Fibroblast of skin of back (primary cell): ENCODE measurements around the gene TCF12. TPM values are rescaled to one million over a fixed set of nuclear protein-coding genes. Genes with fewer than 3 reads are reported as not detected.

Experiments used
- DNase-seq: peaks from one replicate; pipeline ENCODE4 v3.0.0-alpha.2; 2013
- polyA plus RNA-seq, 2 experiments: library from polyadenylated mRNA; unstranded; fragments of 120-200 nt; gene quantifications; one replicate each; pipeline ENCODE4 v1.2.1, GENCODE V29; 2013; ENCODE audit not compliant: insufficient read length in 2 of 2

Gene TCF12
- polyA plus RNA-seq (2013, experiment 1 of 2; ENCODE audit: insufficient read length), result 46.4 TPM
- 46.6 TPM for polyA plus RNA-seq (2013, experiment 2 of 2; ENCODE audit: insufficient read length)

DNA sequence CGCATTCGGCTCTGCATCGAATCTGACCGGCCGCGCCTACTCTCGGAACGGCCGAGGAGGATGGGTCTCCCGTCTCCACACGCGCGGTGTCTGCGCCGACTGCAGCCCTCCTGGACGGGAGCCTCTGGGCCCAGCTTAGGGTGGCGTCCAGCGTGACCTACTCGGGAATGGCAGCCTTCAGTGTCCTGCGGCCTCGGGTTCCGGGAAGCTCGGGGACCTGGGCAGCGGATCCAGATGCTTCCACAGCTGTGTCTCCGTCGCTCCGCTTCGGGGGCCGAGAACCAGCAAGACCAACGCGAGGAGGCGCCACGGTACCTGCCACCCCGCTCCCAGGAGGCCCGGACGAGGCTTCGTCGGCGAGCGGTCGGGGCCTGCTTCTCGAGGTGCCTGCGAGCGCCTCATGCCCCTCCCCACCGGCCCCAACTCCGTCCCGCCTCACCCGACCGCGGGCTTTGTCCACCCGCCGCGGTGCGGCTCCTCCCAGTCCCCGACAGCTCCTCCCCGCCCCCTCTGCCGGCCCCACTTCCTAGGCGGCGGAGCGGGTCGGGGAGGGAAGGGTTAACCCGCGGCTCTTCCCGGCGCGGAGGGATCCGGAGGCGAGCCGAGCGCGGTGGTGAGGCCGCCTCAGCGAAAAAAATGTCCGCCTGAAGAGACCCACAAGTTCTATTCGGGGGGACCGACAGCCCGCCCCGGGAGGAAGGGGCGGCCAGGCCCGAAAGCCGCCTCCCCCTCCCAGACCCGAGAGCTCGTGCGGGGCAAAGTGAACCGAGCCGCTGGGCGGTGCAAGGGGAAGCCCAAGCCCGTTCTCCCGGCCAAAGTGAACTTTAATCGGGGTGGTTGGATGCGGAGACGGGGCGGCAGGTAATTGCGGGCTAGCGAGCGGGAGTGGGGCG, at the start of gene TCF12:
Gene TCF12, plus strand, starts transcription at position 599 of the 893 bp plus-strand sequence. CDS start 1,270 bp downstream, outside the sequence.
- peak; percentile 96 for DNase-seq

DNA sequence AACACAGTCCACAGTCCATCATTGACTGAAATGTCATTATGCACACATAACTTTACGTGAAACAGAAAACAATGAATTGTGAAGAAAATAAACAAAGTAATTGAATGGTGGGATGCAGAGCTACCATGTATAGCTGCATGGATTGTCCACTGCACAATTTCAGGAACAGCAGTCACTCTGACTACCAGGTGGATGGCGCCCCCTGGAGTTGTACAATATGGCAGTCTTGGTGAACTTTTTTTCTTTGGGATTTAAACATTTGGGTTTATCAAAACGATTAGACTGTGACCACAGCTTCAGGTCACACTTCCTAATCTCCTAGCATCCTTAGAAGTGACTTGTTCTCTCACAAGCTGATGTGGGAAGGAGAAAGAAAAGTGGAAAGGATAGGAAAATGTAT, 48.9 kb upstream of the TCF12 start:
- DNase-seq, result peak; percentile 30

GRCh38 chr15:56871185-56871584, 47.3 kb upstream of the TCF12 start:
- peak; percentile 83 for DNase-seq

DNA sequence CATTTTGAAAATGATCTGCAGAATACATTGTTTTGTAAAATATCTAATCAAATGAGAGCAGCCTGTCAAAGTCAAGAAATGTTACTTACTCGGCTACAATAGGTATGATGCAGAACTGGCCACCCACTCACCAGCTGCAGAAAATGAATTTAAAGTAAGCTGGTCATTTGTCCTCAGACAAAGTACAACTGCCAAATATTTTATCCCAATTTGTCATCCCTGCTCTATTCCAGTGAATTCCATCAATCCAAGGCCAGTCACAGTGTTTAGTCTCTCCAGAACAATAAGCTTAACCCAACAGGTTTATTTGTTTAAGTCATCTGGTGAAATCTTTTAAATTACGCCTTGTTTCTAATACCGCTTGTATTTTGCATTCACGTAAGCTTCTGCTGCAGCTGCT, 46.6 kb upstream of the TCF12 start:
- no peak for DNase-seq

DNA sequence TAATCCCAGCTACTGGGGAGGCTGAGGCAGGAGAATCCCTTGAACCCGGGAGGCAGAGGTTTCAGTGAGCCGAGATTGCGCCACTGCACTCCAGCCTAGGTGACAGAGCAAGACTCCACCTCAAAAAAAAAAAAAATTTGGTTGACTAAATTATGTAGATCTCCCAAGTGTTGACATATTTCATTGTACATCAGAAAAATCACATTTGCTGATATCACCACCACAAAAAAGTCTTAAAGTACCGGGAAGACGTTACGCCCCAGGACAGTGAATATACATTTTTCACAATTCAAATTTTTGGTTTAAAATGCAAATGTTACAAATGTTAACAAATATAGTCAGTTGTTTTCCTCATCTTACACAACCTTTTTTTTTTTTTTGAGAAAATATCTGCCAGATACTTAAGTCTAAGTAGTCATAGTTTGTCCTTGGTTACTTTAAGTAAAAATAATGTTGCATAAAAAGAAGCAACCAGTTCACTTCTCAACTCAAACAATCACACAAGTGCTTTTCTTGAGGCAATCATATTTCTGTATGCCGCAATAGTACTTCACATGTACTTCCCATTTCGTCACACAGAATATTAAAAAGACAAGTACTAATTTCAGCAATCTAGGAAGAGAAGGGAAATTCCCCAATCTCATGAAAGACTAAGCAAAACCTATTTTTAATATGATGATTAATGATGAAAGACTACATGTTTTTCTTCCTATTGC, 41.0 kb upstream of the TCF12 start:
- DNase-seq, result no peak

- no peak for DNase-seq
These were observed 38.9 kb upstream of the TCF12 start for GRCh38 chr15:56879502-56879901.

- DNase-seq, result no peak
These were observed 35.4 kb upstream of the TCF12 start for GRCh38 chr15:56883088-56883487.

GRCh38 chr15:56886363-56886931, 32.0 kb upstream of the TCF12 start:
- DNase-seq, result no peak

DNA sequence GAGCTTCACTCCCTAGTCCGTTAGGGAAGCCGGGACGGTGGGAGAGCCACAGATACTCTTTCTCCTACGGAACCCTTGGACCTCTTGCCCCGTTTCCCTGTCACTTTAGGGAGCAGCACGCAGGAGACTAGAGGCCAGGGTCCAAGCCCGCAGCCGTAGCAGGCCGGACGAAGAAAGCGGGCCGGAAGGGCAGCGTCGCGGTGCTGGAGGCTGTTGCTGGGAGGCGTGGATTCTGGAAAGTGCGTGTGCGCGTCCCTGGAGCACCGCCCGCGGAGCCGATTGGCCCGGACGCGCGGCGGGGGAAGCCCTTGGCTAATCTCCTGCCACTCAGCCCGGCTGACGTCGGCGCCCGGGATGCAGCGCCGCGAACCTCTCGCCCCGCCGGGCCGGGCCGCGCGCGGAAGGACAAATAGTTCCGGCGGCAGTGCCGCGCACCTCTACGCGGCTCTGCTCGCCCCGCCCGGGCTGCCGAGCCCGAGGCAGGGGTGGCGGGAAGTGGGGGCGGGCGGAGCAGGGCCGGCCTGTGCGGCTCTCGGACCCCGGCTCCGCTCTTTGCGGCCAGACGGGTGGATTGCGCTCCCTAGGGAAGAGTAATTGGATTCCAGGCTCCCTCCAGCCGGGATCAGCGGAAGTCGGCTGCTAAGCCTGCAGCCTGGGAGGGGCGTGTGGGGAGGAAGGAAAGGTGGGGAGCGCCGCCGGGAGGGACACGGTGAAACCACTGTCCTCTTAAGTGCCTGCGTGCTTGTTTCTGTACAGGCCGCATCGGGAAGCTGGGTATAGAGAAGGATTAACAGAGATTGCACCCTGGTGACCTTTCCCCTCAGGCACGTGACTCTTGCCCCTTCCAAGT, 31.3 kb upstream of the TCF12 start:
- peak; percentile 96 for DNase-seq

DNA sequence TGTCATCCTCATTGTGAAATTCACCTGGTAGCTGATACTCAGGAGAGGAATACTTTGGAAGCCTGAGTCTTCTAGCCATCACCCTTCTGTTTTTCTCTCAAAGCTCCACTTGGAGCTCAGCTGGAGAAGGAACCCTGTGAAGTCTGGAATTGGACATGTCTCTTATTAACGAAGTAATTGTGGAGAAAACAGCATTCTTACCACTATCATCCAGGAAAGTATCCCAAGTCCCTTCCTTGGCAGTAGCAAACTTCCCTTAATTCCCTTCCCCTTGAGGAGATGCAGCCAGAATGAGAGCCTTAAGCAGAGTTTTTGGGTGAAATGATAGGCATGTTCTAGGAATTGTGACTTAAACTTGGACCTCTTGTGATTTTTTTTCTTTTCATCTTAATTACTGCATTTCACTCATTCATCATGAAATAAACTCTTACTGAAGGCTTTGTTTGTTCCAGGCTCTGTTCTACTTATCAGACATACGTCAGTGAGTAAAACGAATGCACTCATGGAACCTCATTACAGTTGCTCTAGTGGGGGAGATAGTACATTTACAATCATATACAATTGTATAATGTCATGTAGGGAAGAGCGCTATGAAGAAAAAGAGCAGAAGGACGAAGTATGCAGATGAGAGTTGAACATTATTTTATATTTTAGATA, 30.5 kb upstream of the TCF12 start:
- DNase-seq, result no peak

DNA sequence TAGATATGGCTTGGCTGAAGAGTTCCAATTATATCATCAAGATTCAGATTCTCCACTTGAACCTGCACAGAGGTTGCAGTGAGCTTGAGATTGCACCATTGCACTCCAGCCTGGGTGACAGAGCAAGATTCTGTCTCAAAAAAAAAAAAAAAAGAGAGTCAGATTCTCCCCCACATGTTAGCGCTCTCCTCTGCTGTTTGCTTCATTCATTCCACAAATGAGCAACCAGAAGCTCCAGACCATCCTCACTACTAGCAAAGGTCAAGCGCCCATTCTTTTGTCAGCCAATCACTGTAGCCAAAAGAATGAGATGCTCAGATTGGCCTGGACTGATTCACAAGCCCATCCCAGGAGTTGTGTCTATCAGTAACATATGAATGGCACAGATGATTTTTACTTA, 28.4 kb upstream of the TCF12 start:
- no peak for DNase-seq

- DNase-seq, result no peak
These were observed 26.5 kb upstream of the TCF12 start for GRCh38 chr15:56891852-56892440.

DNA sequence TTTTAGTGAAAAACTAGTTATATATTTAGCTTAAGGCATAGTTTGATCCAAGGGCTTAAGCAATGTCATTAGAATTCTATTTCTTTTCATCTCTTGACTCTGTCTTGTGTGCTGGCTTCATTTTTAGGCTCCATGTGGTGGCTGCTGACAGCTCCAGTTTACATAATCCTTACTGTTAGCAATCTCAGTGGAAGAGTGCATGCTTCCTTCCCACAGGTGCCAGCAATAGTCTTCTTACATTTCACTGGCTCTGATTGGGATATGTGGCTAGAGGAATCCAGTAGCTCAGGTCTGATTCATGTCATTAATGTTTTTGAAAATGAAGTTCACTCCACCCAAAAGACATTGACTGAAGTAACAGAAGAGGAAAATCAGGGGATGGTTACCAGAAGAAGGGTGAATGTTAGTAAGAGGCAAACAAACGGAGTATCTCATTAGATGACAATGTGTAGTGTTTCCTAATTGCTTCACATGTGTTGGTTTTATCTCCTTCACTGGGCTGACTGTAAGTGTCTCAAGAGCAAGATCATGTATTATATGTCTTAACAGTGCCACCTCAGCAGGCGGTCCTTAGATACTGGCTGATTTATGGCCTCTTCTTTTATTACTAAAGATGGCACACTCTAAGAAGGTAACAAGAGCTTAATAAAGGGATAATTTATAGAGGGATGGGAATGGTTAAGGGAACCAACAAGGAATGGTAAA, 25.6 kb upstream of the TCF12 start:
- DNase-seq, result no peak

DNA sequence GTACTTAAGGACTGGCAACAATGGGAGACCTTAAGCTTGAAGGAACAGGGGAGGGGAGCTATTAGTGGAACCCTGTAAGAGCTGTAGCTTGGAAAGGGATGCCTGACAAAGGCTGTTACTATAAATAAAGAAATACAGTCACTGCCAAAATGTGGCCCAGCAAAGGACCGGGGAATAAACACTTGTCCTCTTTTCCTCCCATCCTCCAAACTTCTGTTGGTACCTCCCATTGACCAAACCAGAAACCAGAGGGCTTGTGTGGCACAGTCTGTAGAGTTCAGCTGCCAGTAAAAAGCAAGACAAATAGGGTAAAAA, 25.1 kb upstream of the TCF12 start:
- DNase-seq, result no peak

DNA sequence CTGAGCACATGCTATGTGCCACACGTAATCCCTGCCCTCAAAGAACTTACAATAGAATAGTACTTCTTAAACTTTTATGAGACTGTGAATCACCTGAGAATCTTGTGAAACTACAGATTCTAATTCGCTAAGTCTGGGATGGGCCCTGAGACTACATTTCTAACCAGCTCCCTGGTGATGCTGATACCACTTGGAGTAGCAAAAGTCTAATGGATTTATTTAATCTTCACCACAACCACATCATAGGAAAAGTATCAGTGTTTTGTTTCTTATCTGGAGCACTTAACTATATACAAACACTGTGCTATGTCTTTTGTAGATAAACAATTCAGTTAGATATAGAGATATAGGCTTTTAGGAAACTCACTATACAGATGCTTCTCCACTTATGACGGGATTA, 23.8 kb upstream of the TCF12 start:
- no peak for DNase-seq

GRCh38 chr15:56901931-56902330, 16.5 kb upstream of the TCF12 start:
- DNase-seq, result no peak

DNA sequence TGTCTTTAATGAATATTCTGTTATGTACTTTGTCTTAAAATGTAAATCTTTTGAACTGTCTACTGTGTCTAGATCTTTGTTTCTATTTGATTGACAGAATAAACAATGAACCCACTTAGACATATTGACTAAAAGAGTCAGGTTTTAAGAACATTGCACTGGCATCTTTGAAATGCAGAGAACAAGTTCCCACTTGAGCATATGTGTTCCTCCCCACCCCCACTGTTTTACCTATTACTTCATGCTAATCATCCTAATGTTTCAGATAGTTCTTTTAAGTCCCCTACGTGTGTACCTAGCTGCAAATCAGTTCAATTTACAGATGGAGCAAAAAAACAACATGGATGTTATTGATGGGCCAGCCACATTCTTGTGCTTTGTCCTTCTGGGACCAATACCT, 11.7 kb upstream of the TCF12 start:
- DNase-seq, result no peak

GRCh38 chr15:56910801-56911200, 7.6 kb upstream of the TCF12 start:
- DNase-seq, result no peak

- DNase-seq, result no peak
These were observed 5.2 kb upstream of the TCF12 start for GRCh38 chr15:56913241-56913640.

DNA sequence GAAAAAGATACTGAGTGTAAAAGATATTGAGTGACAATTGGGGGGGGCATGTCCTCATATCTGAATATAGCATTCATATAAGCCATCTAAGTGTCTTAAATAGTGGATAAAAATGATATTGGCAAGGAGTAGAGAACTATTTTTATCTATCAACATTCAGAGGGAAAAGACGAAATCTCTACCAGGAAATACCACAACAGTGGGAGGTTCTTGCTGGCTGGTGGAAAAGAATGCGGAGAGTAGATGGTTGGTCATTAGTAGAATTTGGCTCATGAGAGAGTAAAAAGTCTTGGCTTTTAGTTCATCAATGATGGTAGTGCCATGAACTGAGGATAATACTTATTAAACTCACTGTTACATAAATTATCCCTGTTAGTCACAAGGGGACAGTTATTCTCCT, 4.8 kb upstream of the TCF12 start:
- DNase-seq, result peak; percentile 74

DNA sequence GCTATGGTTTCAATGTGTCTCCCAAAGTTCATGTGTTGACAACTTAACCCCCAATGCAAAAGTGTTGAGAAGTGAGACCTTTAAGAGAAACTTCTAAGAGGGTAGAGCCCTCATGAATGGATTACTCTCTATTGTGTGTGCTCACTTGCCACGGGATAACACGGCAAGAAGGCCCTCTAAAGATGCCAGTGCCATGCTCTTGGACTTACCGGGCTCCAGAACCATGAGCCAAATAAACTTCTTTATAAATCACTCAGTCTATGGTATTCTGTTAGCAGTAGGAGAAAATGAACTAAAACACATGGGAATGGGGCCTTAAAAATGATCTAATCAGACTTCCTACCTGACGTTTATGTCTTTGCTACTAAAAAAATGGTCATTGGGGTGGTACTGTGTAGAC, 2.6 kb upstream of the TCF12 start:
- DNase-seq, result no peak
